GM20000 (cell line): ENCODE data around the gene NEGR1.

Experiments used
- DNase-seq: peaks from one replicate; pipeline ENCODE4 v3.0.0; 2012; ENCODE audit warnings: low spot score
- CTCF ChIP-seq: IDR thresholded peaks from 2 replicates; pipeline ENCODE4 v1.5.1; 2012; ENCODE audit warnings: mild to moderate bottlenecking, control low read depth; ENCODE audit errors: extremely low read depth, missing control alignments

The NEGR1 gene

DNA sequence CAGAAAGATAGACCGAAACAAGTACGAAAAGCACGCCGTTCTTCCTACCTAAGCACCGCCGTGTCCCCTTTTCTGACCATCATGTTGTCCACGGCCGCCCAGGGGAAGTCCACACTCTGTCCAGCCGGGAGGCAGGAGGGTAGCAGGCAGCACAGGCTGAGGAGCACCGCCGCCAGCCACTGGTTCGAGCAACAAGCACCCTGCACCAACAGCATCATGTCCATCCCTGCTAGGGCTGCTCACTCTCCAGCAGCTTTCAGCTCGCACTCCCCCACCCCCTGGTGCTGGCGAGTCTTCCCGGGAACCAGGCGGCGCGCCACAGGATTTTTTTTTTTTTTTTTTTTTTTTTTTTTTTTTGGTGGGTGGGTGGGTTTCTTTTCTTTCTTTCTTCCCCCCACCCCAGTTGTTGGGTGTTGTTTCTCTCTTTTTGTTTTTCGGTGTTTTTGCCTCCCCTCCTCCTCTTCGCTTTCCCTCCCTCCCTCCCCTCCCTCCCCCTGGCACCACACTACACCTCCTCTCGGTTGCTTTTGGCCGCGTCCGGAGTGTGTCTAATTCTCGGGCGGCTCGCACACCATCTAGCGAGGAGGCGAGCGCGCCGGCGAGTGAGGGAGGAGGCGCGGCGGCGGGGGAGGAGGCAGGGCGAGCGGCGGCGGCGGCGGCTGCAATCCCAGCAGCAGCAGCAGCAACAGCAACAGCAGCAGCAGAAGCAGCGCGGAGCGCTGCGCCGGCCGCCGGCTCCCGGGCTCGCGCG lies at the start of gene NEGR1:
TSS of gene NEGR1 (minus strand) at position 269 of the 751 bp plus-strand sequence.
- no peak for TF ChIP-seq CTCF
- DNase-seq, result peak; percentile 61

GRCh38 chr1:72326494-72326893 lies 44.2 kb upstream of the NEGR1 start:
- no peak for TF ChIP-seq CTCF
- DNase-seq, result no peak

- TF ChIP-seq CTCF, result no peak
- DNase-seq, result no peak
These were observed 42.1 kb upstream of the NEGR1 start for GRCh38 chr1:72324451-72324850.

- no peak for DNase-seq
- TF ChIP-seq CTCF, result no peak
These were observed 40.6 kb upstream of the NEGR1 start for GRCh38 chr1:72322910-72323309.

DNA sequence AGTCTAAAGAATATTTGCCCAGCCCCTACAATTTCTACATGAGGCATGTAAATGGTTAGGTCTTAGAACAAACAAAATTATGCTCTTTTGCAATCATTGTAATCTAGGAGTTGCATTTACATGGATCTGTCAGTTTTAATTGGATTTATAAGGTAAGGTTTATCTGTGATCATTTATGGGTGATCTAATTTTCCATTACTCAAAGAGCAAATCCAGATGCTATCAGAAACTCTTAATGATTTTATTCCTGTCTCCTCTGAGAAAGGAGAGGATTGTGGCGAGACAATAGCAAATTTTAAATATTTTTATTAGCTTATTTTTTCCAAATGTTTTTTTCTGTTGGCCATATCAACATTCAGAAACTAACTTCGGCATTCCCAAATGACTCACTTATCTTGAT lies 14.2 kb upstream of the NEGR1 start:
- no peak for TF ChIP-seq CTCF
- DNase-seq, result no peak

- no peak for DNase-seq
- TF ChIP-seq CTCF, result no peak
These were observed 6.5 kb upstream of the NEGR1 start for GRCh38 chr1:72288886-72289285.

DNA sequence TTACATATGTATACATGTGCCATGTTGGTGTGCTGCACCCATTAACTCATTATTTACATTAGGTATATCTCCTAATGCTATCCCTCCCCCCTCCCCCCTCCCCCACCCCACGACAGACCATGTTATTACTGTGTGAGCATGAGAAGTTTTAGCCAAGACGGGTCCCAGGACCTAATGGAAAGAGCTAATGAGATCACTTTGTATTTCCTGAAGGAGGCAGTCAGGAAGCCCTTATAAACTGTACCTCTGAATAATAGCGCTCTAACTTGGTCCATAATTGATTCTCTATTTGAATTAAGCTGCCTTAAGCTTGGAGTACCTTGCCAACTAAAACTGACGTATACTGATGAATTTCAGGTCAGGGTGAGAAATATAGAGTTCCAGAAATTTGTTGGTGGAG lies 4.1 kb upstream of the NEGR1 start:
- TF ChIP-seq CTCF, result no peak
- DNase-seq, result no peak
